GM21381 (cell line): Measurements from ENCODE around the gene BLVRB.
"Not testable (repeated sequence)": the region's sequence is repeated elsewhere in the genome, so short reads cannot be mapped to it uniquely, and the experiment has no call there.

Experiments used
- ATAC-seq: cut with Tn5 transposase; IDR thresholded peaks from one replicate; pipeline ENCODE4 v1.9.1; 2021; ENCODE audit warnings: mild to moderate bottlenecking, moderate library complexity; ENCODE audit not compliant: unreplicated experiment

The BLVRB gene

GRCh38 chr19:40410030-40410389 is 55.5 kb downstream of the BLVRB start:
- ATAC-seq: no peak

DNA sequence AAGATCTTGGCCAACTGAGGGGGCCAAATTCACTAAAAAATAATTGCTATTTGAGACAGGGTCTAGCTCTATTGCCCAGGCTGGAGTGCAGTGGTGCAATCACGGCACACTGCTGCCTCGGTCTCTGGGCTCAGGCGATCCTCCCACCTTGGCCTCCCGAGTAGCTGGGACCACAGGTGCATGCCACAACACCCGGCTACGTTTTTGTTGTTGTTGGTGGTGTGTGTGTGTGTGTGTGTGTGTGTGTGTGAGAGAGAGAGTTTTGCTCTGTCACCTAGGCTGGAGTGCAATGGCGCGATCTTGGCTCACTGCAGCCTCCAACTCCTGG is 57.0 kb downstream of the BLVRB start:
- ATAC-seq: not testable (repeated sequence)

- no peak for ATAC-seq
Measured at GRCh38 chr19:40407714-40408597, 57.6 kb downstream of the BLVRB start.

DNA sequence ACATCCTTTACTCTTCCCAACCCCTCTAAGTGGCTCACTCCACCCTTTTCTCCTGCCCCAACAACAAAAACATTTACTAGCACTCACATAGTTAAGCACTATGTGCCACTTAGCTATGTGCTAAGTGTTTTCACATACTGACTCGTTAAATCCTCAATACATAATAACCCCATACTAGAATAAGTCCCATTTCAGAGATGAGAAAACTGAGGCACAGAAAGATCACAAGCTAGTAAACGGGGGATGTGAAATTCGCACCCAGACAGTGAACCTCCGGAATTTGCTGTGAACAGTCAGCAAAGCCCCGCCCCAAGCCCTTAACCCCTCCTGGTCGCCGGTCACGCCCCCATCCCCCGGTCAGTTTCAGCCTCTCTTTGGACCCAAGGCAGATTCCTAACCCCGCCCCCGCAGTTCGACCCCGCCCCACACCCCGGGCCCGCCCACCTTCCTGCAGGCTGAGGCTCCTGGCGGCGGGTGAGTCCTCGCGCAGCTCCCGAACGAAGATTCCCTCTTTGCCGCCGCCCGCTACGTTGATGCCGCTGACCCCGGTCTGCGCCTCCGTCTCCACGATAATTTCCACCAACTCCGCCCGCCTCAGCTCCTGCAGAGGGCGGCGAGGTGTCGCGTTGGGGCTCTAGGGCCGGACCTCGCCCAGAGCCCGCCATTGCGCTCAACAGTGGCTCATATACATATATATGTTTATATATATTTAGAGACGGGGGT is 62.1 kb downstream of the BLVRB start:
- ATAC-seq: peak; percentile 65

GRCh38 chr19:40400559-40400958 is 65.0 kb downstream of the BLVRB start:
- ATAC-seq: no peak

- no peak for ATAC-seq
Measured at GRCh38 chr19:40398417-40399131, 67.0 kb downstream of the BLVRB start.
